ENCODE measurements around the gene TAF7. TPM values are rescaled to one million over a fixed set of nuclear protein-coding genes. Genes with fewer than 3 reads are reported as not detected.

TAF7 gene
- total RNA-seq, 1 donor from 2014 or later = 157 TPM

DNA sequence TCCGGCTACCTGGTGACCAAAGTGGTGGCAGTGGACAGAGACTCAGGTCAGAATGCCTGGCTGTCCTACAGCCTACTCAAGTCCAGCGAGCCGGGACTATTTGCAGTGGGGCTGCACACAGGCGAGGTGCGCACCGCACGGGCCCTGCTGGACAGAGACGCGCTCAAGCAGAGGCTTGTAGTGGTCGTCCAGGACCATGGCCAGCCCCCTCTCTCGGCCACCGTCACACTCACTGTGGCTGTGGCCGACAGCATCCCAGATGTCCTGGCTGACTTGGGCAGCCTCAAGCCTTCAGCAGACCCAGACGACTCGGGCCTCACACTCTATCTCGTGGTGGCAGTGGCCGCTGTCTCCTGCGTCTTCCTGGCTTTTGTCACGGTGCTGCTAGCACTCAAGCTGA is 36.4 kb upstream of the TAF7 start:
- H3K27me3 Mint-ChIP-seq (ENCODE audit: insufficient read depth, low read depth) = peaks cover 2% of the 10 kb centered on the region
- Histone ChIP-seq H3K4me3 (no peak overlapping the region), H4K20me1 (ENCODE audit: low read depth) (no peaks in the 10 kb centered on the region), H3K79me2 (ENCODE audit: low read depth) (no peaks in the 10 kb centered on the region), H3K27ac (no peak overlapping the region), H3K9me3 (ENCODE audit: low read depth) (peaks cover 13% of the 10 kb centered on the region), H3K36me3 (no peaks in the 10 kb centered on the region), H3K4me2 (no peak overlapping the region), H2AFZ (replicated peaks) (no peak overlapping the region), H3K27me3 (no peaks in the 10 kb centered on the region), H3K9ac (no peak overlapping the region), H3K4me1 (no peaks in the 10 kb centered on the region), H3F3A (ENCODE audit: low read depth) (no peaks in the 10 kb centered on the region)
- TF ChIP-seq, protein P1, sequence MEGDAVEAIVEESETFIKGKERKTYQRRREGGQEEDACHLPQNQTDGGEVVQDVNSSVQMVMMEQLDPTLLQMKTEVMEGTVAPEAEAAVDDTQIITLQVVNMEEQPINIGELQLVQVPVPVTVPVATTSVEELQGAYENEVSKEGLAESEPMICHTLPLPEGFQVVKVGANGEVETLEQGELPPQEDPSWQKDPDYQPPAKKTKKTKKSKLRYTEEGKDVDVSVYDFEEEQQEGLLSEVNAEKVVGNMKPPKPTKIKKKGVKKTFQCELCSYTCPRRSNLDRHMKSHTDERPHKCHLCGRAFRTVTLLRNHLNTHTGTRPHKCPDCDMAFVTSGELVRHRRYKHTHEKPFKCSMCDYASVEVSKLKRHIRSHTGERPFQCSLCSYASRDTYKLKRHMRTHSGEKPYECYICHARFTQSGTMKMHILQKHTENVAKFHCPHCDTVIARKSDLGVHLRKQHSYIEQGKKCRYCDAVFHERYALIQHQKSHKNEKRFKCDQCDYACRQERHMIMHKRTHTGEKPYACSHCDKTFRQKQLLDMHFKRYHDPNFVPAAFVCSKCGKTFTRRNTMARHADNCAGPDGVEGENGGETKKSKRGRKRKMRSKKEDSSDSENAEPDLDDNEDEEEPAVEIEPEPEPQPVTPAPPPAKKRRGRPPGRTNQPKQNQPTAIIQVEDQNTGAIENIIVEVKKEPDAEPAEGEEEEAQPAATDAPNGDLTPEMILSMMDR (IDR thresholded peaks at IDR 0.05) = no peak
- no peak for TF ChIP-seq EZH2 (IDR thresholded peaks at IDR 0.05)
- TF ChIP-seq EZH2phosphoT487 (IDR thresholded peaks at IDR 0.05) = no peak
- H3K9me3 Mint-ChIP-seq = peaks cover 61% of the 10 kb centered on the region
- DNase-seq (ENCODE audit: low spot score) = no peak
- H3K4me1 Mint-ChIP-seq = no peaks in the 10 kb centered on the region
- H3K4me3 Mint-ChIP-seq = no peak overlapping the region
- no peak overlapping the region for H3K27ac Mint-ChIP-seq
- H3K36me3 Mint-ChIP-seq = peaks cover 7% of the 10 kb centered on the region

DNA sequence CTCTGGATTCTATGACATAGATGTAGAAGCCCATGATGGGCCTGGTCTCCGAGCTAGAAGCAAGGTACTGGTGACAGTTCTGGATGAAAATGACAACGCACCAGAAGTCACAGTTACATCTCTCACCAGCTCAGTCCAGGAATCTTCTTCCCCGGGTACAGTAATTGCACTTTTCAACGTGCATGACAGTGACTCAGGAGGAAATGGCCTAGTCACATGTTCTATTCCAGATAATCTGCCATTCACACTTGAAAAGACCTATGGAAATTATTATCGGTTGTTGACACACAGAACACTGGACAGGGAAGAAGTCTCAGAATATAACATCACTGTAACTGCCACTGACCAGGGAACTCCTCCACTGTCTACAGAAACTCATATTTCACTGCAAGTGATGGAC is 35.5 kb upstream of the TAF7 start:
- TF ChIP-seq EZH2phosphoT487 (IDR thresholded peaks at IDR 0.05) = no peak
- TF ChIP-seq EZH2 (IDR thresholded peaks at IDR 0.05) = no peak
- TF ChIP-seq, protein P1 (IDR thresholded peaks at IDR 0.05) = no peak
- H3K27me3 Mint-ChIP-seq (ENCODE audit: insufficient read depth, low read depth) = peaks cover 2% of the 10 kb centered on the region
- peaks cover 7% of the 10 kb centered on the region for H3K36me3 Mint-ChIP-seq
- Histone ChIP-seq H2AFZ (replicated peaks) (no peak overlapping the region), H3K79me2 (ENCODE audit: low read depth) (no peaks in the 10 kb centered on the region), H3K9me3 (ENCODE audit: low read depth) (peaks cover 17% of the 10 kb centered on the region), H3K9ac (no peak overlapping the region), H3K27me3 (no peaks in the 10 kb centered on the region), H3K36me3 (no peaks in the 10 kb centered on the region), H3K4me1 (no peaks in the 10 kb centered on the region), H3K4me3 (no peak overlapping the region), H3F3A (ENCODE audit: low read depth) (no peaks in the 10 kb centered on the region), H3K4me2 (no peak overlapping the region), H4K20me1 (ENCODE audit: low read depth) (no peaks in the 10 kb centered on the region), H3K27ac (no peak overlapping the region)
- H3K4me3 Mint-ChIP-seq = no peak overlapping the region
- H3K9me3 Mint-ChIP-seq = peaks cover 60% of the 10 kb centered on the region
- no peaks in the 10 kb centered on the region for H3K4me1 Mint-ChIP-seq
- no peak overlapping the region for H3K27ac Mint-ChIP-seq
- no peak for DNase-seq (ENCODE audit: low spot score)

DNA sequence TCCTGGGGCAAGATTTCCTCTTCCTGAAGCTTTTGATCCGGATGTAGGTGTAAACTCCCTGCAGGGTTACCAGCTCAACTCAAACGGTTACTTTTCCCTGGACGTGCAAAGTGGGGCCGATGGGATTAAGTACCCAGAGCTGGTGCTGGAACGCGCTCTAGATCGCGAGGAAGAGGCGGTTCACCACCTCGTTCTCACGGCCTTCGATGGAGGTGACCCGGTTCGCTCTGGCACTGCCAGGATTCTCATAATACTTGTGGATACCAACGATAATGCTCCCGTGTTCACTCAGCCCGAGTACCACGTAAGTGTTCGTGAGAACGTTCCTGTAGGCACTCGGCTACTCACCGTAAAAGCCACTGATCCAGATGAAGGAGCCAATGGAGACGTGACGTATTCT is 35.1 kb upstream of the TAF7 start:
- no peaks in the 10 kb centered on the region for H3K36me3 ChIP-seq
- no peak overlapping the region for H3K9ac ChIP-seq
- H3K4me3 Mint-ChIP-seq = no peak overlapping the region
- H3K4me2 ChIP-seq = no peak overlapping the region
- no peaks in the 10 kb centered on the region for H3K4me1 Mint-ChIP-seq
- H3K9me3 Mint-ChIP-seq = peaks cover 60% of the 10 kb centered on the region
- no peaks in the 10 kb centered on the region for H3F3A ChIP-seq (ENCODE audit: low read depth)
- no peak overlapping the region for H3K4me3 ChIP-seq
- no peaks in the 10 kb centered on the region for H3K79me2 ChIP-seq (ENCODE audit: low read depth)
- TF ChIP-seq EZH2phosphoT487 (IDR thresholded peaks at IDR 0.05) (no peak), EZH2 (IDR thresholded peaks at IDR 0.05) (no peak)
- DNase-seq (ENCODE audit: low spot score) = no peak
- H3K27me3 ChIP-seq = no peaks in the 10 kb centered on the region
- peaks cover 2% of the 10 kb centered on the region for H3K27me3 Mint-ChIP-seq (ENCODE audit: insufficient read depth, low read depth)
- H2AFZ ChIP-seq (replicated peaks) = no peak overlapping the region
- peaks cover 7% of the 10 kb centered on the region for H3K36me3 Mint-ChIP-seq
- H3K27ac ChIP-seq = no peak overlapping the region
- H4K20me1 ChIP-seq (ENCODE audit: low read depth) = no peaks in the 10 kb centered on the region
- H3K4me1 ChIP-seq = no peaks in the 10 kb centered on the region
- H3K9me3 ChIP-seq (ENCODE audit: low read depth) = peaks cover 16% of the 10 kb centered on the region
- H3K27ac Mint-ChIP-seq = no peak overlapping the region

DNA sequence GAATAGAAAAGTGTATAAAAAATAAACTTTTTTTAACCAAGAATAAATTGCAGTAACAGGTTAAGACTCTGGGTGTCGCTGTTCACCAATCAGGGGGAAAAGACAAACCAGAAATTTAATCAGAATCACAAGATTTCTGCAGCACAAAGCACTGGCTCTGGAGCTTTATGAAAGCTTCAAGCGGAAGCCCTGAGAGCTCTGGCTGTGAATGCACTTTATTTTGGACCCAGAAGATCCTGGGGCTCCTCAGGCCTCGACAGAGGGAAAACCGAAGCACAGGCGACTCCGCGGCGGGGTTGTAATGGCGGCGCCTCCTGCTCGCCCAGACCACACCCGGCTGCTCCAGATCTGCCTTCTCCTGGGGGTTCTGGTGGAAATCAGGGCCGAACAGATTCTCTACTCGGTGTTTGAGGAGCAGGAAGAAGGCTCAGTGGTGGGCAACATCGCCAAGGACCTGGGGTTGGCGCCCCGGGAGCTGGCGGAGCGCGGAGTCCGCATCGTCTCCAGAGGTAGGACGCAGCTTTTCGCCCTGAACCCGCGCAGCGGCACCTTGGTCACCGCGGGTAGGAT is 34.4 kb upstream of the TAF7 start, which contains the start of gene PCDHGA4:
Gene PCDHGA4, plus strand, starts transcription at position 122 of the 570 bp plus-strand sequence. Its CDS starts 87 bp downstream, at position 209.
- no peak within 1 kb of the TSS for H3K27ac Mint-ChIP-seq
- Histone ChIP-seq H3K9ac (no peak within 1 kb of the TSS), H3K4me2 (no peak within 1 kb of the TSS), H3F3A (ENCODE audit: low read depth) (no peaks in the 10 kb centered on the region), H4K20me1 (ENCODE audit: low read depth) (no peaks in the 10 kb centered on the region), H2AFZ (replicated peaks) (no peak within 1 kb of the TSS), H3K27ac (no peak within 1 kb of the TSS), H3K79me2 (ENCODE audit: low read depth) (no peaks in the 10 kb centered on the region), H3K4me1 (no peaks in the 10 kb centered on the region), H3K27me3 (no peaks in the 10 kb centered on the region), H3K4me3 (no peak within 1 kb of the TSS), H3K36me3 (no peaks in the 10 kb centered on the region), H3K9me3 (ENCODE audit: low read depth) (peaks cover 10% of the 10 kb centered on the region)
- H3K36me3 Mint-ChIP-seq = peaks cover 7% of the 10 kb centered on the region
- H3K27me3 Mint-ChIP-seq (ENCODE audit: insufficient read depth, low read depth) = peaks cover 2% of the 10 kb centered on the region
- peaks cover 60% of the 10 kb centered on the region for H3K9me3 Mint-ChIP-seq
- TF ChIP-seq EZH2phosphoT487 (IDR thresholded peaks at IDR 0.05) (no peak), EZH2 (IDR thresholded peaks at IDR 0.05) (no peak)
- TF ChIP-seq, protein P1 (IDR thresholded peaks at IDR 0.05) = peak; percentile 44
- DNase-seq (ENCODE audit: low spot score) = no peak
- H3K4me1 Mint-ChIP-seq = no peaks in the 10 kb centered on the region
- H3K4me3 Mint-ChIP-seq = no peak within 1 kb of the TSS
